Measurements from ENCODE around the gene NIM1K. TPM values are rescaled to one million over a fixed set of nuclear protein-coding genes. Genes with fewer than 3 reads are reported as not detected.

Gene NIM1K
- total and polyA plus RNA-seq, 2 donors (not counting 3 experiments of a cell fraction or from before 2014, with no cell fraction given): 0.04 to 0.49 TPM

- no peaks in the 10 kb centered on the region for H4K20me1 ChIP-seq (replicated peaks; ENCODE audit: control insufficient read depth, extremely low read depth, insufficient read depth, low read length)
- H3K79me2 ChIP-seq (ENCODE audit: control insufficient read depth, insufficient read depth, low read length): peaks cover 28% of the 10 kb centered on the region
- dilution Hi-C loops (cut with MboI; ENCODE audit: extremely low pct_ligation_motif_present, low sequenced_read_pairs): no loop called here
- no peak overlapping the region for H2AFZ ChIP-seq (ENCODE audit: low read depth, low read length)
- intact Hi-C loops (cut with micrococcal nuclease): no loop called here
- H3K36me3 ChIP-seq (ENCODE audit: control insufficient read depth in 2 of 2, extremely low read depth in 1 of 2, insufficient read depth in 2 of 2, low read length in 2 of 2): peaks cover 2 to 3% of the 10 kb centered on the region in 2 experiments
- TF ChIP-seq FOS (IDR thresholded peaks at IDR 0.05; ENCODE audit: borderline replicate concordance, insufficient read depth, low read length): no peak
- TF ChIP-seq MYC (IDR thresholded peaks at IDR 0.05; ENCODE audit: low read depth, low read length): no peak
- no TSS peak for BruUV-seq (replicated peaks)
- no peak overlapping the region for H3K9ac ChIP-seq (replicated peaks; ENCODE audit: extremely low read depth, insufficient read depth, low read length)
- FAIRE-seq: no peak
- H3K27ac ChIP-seq (ENCODE audit: insufficient read depth, low read depth, low read length): no peak overlapping the region
- no peak for DNase-seq (ENCODE audit: low read depth, low spot score)
- no peak overlapping the region for H3K4me2 ChIP-seq (ENCODE audit: insufficient read depth, low read length)
- POLR2A ChIA-PET: no interaction called here
- H3K9me3 ChIP-seq (replicated peaks; ENCODE audit: control insufficient read depth, insufficient read depth, low read length): no peaks in the 10 kb centered on the region
- no peaks in the 10 kb centered on the region for H3K4me1 ChIP-seq (ENCODE audit: control insufficient read depth, extremely low read depth, insufficient read depth, low read length)
- no peak overlapping the region for H3K4me3 ChIP-seq (replicated peaks in 1 of 3; ENCODE audit: insufficient read depth in 1 of 3, low read depth in 1 of 3, low read length in 3 of 3)
- H3K27me3 ChIP-seq (ENCODE audit: control insufficient read depth in 2 of 2, insufficient read depth in 2 of 2, low read length in 2 of 2): no peaks in the 10 kb centered on the region
- CTCF ChIA-PET: no interaction called here
- H3K9me1 ChIP-seq (replicated peaks; ENCODE audit: control insufficient read depth, extremely low read depth, insufficient read depth, low read length): no peaks in the 10 kb centered on the region
Measured at GRCh38 chr5:43156388-43156787, 35.6 kb upstream of the NIM1K start.

GRCh38 chr5:43157068-43157467 is 35.0 kb upstream of the NIM1K start:
- FAIRE-seq (no peak), DNase-seq (ENCODE audit: low read depth, low spot score) (no peak)
- H3K9me1 ChIP-seq (replicated peaks; ENCODE audit: control insufficient read depth, extremely low read depth, insufficient read depth, low read length): no peaks in the 10 kb centered on the region
- no peak for TF ChIP-seq POLR2A (IDR thresholded peaks at IDR 0.05; ENCODE audit: low read depth, low read length)
- no peak for TF ChIP-seq GATA2 (IDR thresholded peaks at IDR 0.05; ENCODE audit: insufficient read depth, insufficient read length, low read depth, low read length)
- no peak for TF ChIP-seq JUN (IDR thresholded peaks at IDR 0.05; ENCODE audit: borderline replicate concordance, insufficient read depth, insufficient read length, low read depth)
- no peak for TF ChIP-seq EZH2 (IDR thresholded peaks at IDR 0.05; ENCODE audit: borderline replicate concordance, low read depth, low read length, severe bottlenecking)
- TF ChIP-seq POLR2AphosphoS5 (IDR thresholded peaks at IDR 0.05; ENCODE audit: insufficient read depth, low read depth, low read length): no peak
- TF ChIP-seq FOS (IDR thresholded peaks at IDR 0.05; ENCODE audit: borderline replicate concordance, insufficient read depth, low read length): no peak
- TF ChIP-seq MAX (IDR thresholded peaks at IDR 0.05; ENCODE audit: insufficient read depth, insufficient read length): no peak
- no peak for TF ChIP-seq MYC (IDR thresholded peaks at IDR 0.05; ENCODE audit: low read depth, low read length)
- no peak for TF ChIP-seq CTCF (IDR thresholded peaks at IDR 0.05; ENCODE audit: extremely low read depth in 1 of 2, insufficient read depth in 1 of 2, low read depth in 1 of 2, low read length in 2 of 2)
- H3K4me1 ChIP-seq (ENCODE audit: control insufficient read depth, extremely low read depth, insufficient read depth, low read length): no peaks in the 10 kb centered on the region
- no peaks in the 10 kb centered on the region for H4K20me1 ChIP-seq (replicated peaks; ENCODE audit: control insufficient read depth, extremely low read depth, insufficient read depth, low read length)
- H3K9ac ChIP-seq (replicated peaks; ENCODE audit: extremely low read depth, insufficient read depth, low read length): no peak overlapping the region
- H3K27me3 ChIP-seq (ENCODE audit: control insufficient read depth in 2 of 2, insufficient read depth in 2 of 2, low read length in 2 of 2): no peaks in the 10 kb centered on the region
- no peaks in the 10 kb centered on the region for H3K9me3 ChIP-seq (replicated peaks; ENCODE audit: control insufficient read depth, insufficient read depth, low read length)
- CTCF ChIA-PET: no interaction called here
- intact Hi-C loops (cut with micrococcal nuclease): no loop called here
- peaks cover 3 to 5% of the 10 kb centered on the region in 2 experiments for H3K36me3 ChIP-seq (ENCODE audit: control insufficient read depth in 2 of 2, extremely low read depth in 1 of 2, insufficient read depth in 2 of 2, low read length in 2 of 2)
- dilution Hi-C loops (cut with MboI; ENCODE audit: extremely low pct_ligation_motif_present, low sequenced_read_pairs): no loop called here
- H2AFZ ChIP-seq (ENCODE audit: low read depth, low read length): no peak overlapping the region
- no peak overlapping the region for H3K27ac ChIP-seq (ENCODE audit: insufficient read depth, low read depth, low read length)
- no peak overlapping the region for H3K4me2 ChIP-seq (ENCODE audit: insufficient read depth, low read length)
- POLR2A ChIA-PET: no interaction called here
- BruUV-seq (replicated peaks): no TSS peak
- H3K4me3 ChIP-seq (replicated peaks in 1 of 3; ENCODE audit: insufficient read depth in 1 of 3, low read depth in 1 of 3, low read length in 3 of 3): no peak overlapping the region
- H3K79me2 ChIP-seq (ENCODE audit: control insufficient read depth, insufficient read depth, low read length): peaks cover 28% of the 10 kb centered on the region
